GM23248 (cell line): ENCODE measurements around the gene ENPP6.

Source experiments
- EZH2 ChIP-seq: fragments of 200-600 bp; sonication (generic); IDR thresholded peaks from 2 replicates; pipeline ENCODE4 v1.6.1; 2018; ENCODE audit warnings: antibody characterized with exemption, mild to moderate bottlenecking; ENCODE audit not compliant: insufficient read depth, poor library complexity, severe bottlenecking
- EZH2phosphoT487 ChIP-seq: fragments of 200-600 bp; sonication (generic); IDR thresholded peaks from 2 replicates; pipeline ENCODE4 v1.6.1; 2018; ENCODE audit warnings: antibody characterized with exemption, moderate library complexity, mild to moderate bottlenecking, low read depth; ENCODE audit not compliant: insufficient read depth

GRCh38 chr4:184099000-184099399, 118.7 kb downstream of the ENPP6 start:
- no peak for TF ChIP-seq EZH2
- TF ChIP-seq EZH2phosphoT487, result no peak
